NCI-H82 treated with DMSO at 0.1 percent for 48 hours (cell line): Measurements from ENCODE around the gene STK40.

ENCODE experiments used
- DNase-seq: peaks from one replicate; lab custom pipeline; 2025; ENCODE audit not compliant: unreplicated experiment; lab: John Stamatoyannopoulos, UW

STK40 gene

GRCh38 chr1:36377791-36378492 lies 7.8 kb downstream of the STK40 start:
- DNase-seq, result no peak

- no peak for DNase-seq
These were observed 13.1 kb downstream of the STK40 start for GRCh38 chr1:36372617-36373016.

- DNase-seq, result peak; percentile 16
These were observed 16.5 kb downstream of the STK40 start for GRCh38 chr1:36369061-36369861.

GRCh38 chr1:36367798-36368197 lies 17.9 kb downstream of the STK40 start:
- DNase-seq, result no peak

- DNase-seq, result no peak
These were observed 18.7 kb downstream of the STK40 start for GRCh38 chr1:36367066-36367465.

GRCh38 chr1:36366091-36366661 lies 19.5 kb downstream of the STK40 start:
- peak; percentile 88 for DNase-seq

GRCh38 chr1:36365381-36365780 lies 20.3 kb downstream of the STK40 start:
- no peak for DNase-seq

GRCh38 chr1:36359911-36360550 lies 25.7 kb downstream of the STK40 start:
- no peak for DNase-seq

- no peak for DNase-seq
These were observed 26.3 kb downstream of the STK40 start for GRCh38 chr1:36359383-36359782.

GRCh38 chr1:36358514-36359084 lies 27.1 kb downstream of the STK40 start:
- no peak for DNase-seq

GRCh38 chr1:36355811-36356210 lies 29.9 kb downstream of the STK40 start:
- no peak for DNase-seq

- no peak for DNase-seq
These were observed 31.2 kb downstream of the STK40 start for GRCh38 chr1:36354486-36354885.

GRCh38 chr1:36352910-36353878 lies 32.5 kb downstream of the STK40 start:
- no peak for DNase-seq

GRCh38 chr1:36352125-36352909 lies 33.4 kb downstream of the STK40 start:
- DNase-seq, result no peak

- no peak for DNase-seq
These were observed 34.3 kb downstream of the STK40 start for GRCh38 chr1:36351227-36351977.

- no peak for DNase-seq
These were observed 35.0 kb downstream of the STK40 start for GRCh38 chr1:36350659-36351226.

GRCh38 chr1:36349839-36350238 lies 35.9 kb downstream of the STK40 start:
- no peak for DNase-seq

GRCh38 chr1:36349241-36349671 lies 36.5 kb downstream of the STK40 start:
- DNase-seq, result no peak
